Gastrocnemius medialis (tissue), 4 donors: ENCODE measurements around the gene ABCC8. TPM values are rescaled to one million over a fixed set of nuclear protein-coding genes. Genes with fewer than 3 reads are reported as not detected.

ENCODE experiments used
- ATAC-seq, 2 donors: fragments of 150-250 bp; one replicate each; pipeline ENCODE4 v1.9.1; 2016
- DNase-seq, 2 donors: peaks; one replicate each; pipeline ENCODE4 v3.0.0-alpha.2; 2019
- H3K27ac ChIP-seq, 4 donors: fragments of 200-600 bp; sonication (generic); 1 replicate in 1 of 4; 2 replicates in 3 of 4; pipeline ENCODE4 v1.5.1; 2016 to 2018; ENCODE audit warnings: mild to moderate bottlenecking in 2 of 4, moderate library complexity in 1 of 4
- H3K27me3 ChIP-seq, 3 donors: fragments of 200-600 bp; sonication (generic) in 2 of 3; 1 replicate in 1 of 3; 2 replicates in 2 of 3; pipeline versions ENCODE4 v1.5.1 to v1.6.0; 2016 to 2019; ENCODE audit warnings: mild to moderate bottlenecking in 1 of 3, moderate library complexity in 1 of 3
- H3K36me3 ChIP-seq, 2 donors: fragments of 200-600 bp; sonication (generic) in 1 of 2; one replicate each; pipeline ENCODE4 v1.5.1; 2017 to 2018
- H3K4me1 ChIP-seq, 2 donors: fragments of 200-600 bp; sonication (generic) in 1 of 2; one replicate each; pipeline ENCODE4 v1.5.1; 2016 to 2017; ENCODE audit warnings: mild to moderate bottlenecking in 2 of 2
- H3K4me3 ChIP-seq, 4 donors: fragments of 200-600 bp; sonication (generic) in 3 of 4; 1 replicate in 1 of 4; 2 replicates in 3 of 4; pipeline ENCODE4 v1.5.1; 2016 to 2019; ENCODE audit warnings: mild to moderate bottlenecking in 2 of 4
- H3K9me3 ChIP-seq, 3 donors: fragments of 200-600 bp; sonication (generic) in 2 of 3; 1 replicate in 1 of 3; 2 replicates in 2 of 3; pipeline ENCODE4 v1.5.1; 2016 to 2019
- POLR2A ChIP-seq, 2 donors: fragments of 450-650 bp; IDR thresholded peaks; one replicate each; pipeline ENCODE4 v1.6.1; 2017; ENCODE audit warnings: antibody characterized with exemption in 2 of 2, mild to moderate bottlenecking in 2 of 2, moderate library complexity in 2 of 2
- in situ Hi-C, 4 donors: fragments of 200-750 bp; cut with MboI; loops; one replicate each; pipeline versions ENCODE4 v1.15.0 to v1.8.0; 2017; ENCODE audit warnings: low sequenced_read_pairs in 4 of 4
- intact Hi-C: fragments of 100-400 bp; cut with DNase I; formaldehyde crosslinking; loops from one replicate; pipeline ENCODE4 v1.15.1; 2023; ENCODE audit warnings: low total_unique reads
- total RNA-seq, 4 donors: library from RNA; depleted of rRNA; stranded (reverse); fragments of >200 nt; gene quantifications; one replicate each; pipeline versions ENCODE4 v1.1.0 to v1.2.3, GENCODE V29; 2016
- TF ChIP-seq, protein P1 (sequence below), 5 experiments: fragments of 450-650 bp in 3 of 5; fragments of 200-600 bp in 2 of 5; sonication (generic) in 2 of 5; IDR thresholded peaks in 4 of 5; conservative IDR thresholded peaks in 1 of 5; 1 replicate in 4 of 5; 2 replicates in 1 of 5; pipeline ENCODE4 v1.5.1; 2016 to 2019; ENCODE audit warnings: antibody characterized with exemption in 5 of 5, mild to moderate bottlenecking in 3 of 5, moderate library complexity in 3 of 5

Gene ABCC8
- total RNA-seq, 4 donors from 2014 or later, result 0.33 to 4.0 (median 1.1) TPM

DNA sequence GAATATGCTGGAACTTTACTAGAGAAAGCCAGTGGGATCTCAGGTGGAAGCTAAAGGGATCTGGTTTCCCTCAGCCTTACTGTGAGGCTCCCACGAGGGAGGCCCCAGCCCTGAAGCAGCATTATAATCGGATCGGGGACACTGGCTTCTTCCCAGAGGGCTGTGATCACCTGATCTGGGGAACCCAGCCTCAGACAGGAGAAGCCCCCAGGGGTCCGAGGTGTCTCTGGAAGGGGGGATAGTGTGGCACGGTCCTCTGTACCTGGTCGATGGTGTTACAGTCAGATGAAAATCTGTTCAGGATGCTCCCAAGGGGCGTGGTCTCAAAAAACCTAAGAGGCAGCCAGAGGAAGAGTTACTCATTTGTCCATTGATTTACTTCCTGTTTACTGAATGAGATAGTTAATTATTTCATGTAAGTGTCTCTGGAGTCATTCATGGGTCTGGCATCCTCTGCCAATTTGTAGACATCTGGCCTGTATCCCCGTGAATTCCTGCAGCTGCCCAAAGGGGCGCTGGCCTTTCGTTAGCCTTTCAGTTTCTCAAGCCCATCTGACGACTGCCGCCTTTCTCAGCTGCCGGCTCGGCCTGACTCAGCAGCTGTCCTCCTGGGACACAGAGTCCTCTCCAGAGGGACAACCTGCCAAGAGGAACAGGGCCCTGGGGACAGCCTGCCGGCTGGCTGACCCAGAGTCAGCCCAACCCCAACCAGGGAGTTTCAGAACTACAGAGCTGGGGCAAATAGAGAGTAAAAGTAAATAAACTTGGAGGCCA, 71.2 kb downstream of the ABCC8 start:
- peak overlapping the region; percentile 9 to 27 (median 22) for H3K4me3 ChIP-seq
- intact Hi-C loops (loop anchor here (1.0 to 5.0 kb wide), 3 partner anchors 16 to 437 kb away; no protein-coding TSS in a partner anchor), in situ Hi-C loops (loop anchor here in 1 of 4 donors (25.0 kb wide), 1 partner anchor 432 kb away; no protein-coding TSS in a partner anchor)
- H3K4me1 ChIP-seq, result peaks cover 51 to 57% of the 10 kb centered on the region in 2 donors
- DNase-seq (peak; percentile 93 to 97), ATAC-seq (peak; percentile 73 to 77)
- peak; percentile 49 to 52 for TF ChIP-seq POLR2A (IDR thresholded peaks at IDR 0.05)
- TF ChIP-seq, protein P1, sequence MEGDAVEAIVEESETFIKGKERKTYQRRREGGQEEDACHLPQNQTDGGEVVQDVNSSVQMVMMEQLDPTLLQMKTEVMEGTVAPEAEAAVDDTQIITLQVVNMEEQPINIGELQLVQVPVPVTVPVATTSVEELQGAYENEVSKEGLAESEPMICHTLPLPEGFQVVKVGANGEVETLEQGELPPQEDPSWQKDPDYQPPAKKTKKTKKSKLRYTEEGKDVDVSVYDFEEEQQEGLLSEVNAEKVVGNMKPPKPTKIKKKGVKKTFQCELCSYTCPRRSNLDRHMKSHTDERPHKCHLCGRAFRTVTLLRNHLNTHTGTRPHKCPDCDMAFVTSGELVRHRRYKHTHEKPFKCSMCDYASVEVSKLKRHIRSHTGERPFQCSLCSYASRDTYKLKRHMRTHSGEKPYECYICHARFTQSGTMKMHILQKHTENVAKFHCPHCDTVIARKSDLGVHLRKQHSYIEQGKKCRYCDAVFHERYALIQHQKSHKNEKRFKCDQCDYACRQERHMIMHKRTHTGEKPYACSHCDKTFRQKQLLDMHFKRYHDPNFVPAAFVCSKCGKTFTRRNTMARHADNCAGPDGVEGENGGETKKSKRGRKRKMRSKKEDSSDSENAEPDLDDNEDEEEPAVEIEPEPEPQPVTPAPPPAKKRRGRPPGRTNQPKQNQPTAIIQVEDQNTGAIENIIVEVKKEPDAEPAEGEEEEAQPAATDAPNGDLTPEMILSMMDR (IDR thresholded peaks at IDR 0.05 in 4 of 5, conservative IDR thresholded peaks at IDR 0.05 in 1 of 5), result peak in 4 of 5 experiments; percentile 30 to 52 (median 42)
- H3K27ac ChIP-seq, result peak overlapping the region; percentile 85 to 96 (median 92)
- no peaks in the 10 kb centered on the region for H3K9me3 ChIP-seq
- H3K27me3 ChIP-seq, result no peaks in the 10 kb centered on the region
- H3K36me3 ChIP-seq, result no peaks in the 10 kb centered on the region

DNA sequence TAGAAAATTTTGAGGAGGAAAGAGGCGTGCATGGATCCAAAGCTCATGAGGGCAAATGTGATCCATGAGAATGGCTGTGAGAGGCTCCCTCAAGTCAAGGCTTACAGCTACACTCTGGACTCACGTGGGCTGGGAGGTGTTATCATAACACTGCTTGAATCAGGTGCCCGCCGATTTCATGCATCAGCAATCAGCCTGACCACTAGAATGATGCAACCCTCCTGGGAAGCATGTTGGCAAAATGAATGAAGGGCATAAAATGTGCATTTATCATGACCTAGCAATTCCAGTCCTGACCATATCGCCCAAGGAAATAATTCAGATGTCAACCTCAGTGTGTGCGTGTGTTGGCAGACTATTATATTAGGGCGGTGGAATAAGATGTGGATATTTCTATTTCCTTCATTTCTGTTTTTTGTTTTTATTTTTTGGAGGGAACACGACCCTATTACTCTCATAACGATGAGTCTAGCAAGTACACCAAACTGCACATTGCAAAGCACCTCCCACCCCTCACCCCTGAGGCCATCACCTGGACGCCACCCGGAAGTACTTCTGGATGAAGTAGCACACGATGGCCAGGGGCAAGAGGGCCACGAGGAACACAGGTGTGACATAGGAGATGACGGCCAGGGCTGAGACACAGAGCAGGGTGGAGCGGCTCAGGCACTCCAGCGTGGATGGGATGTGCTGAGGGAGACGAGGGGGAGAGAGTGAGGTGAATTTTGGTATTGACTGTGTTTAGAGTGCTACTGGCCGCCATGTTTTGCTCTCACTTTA, 72.5 kb downstream of the ABCC8 start:
- in situ Hi-C loops (loop anchor here in 1 of 4 donors (25.0 kb wide), 1 partner anchor 433 kb away; no protein-coding TSS in a partner anchor), intact Hi-C loops (no loop called here)
- H3K27me3 ChIP-seq, result no peaks in the 10 kb centered on the region
- ATAC-seq (no peak), DNase-seq (peak; percentile 52 to 74)
- no peaks in the 10 kb centered on the region for H3K36me3 ChIP-seq
- H3K9me3 ChIP-seq, result no peaks in the 10 kb centered on the region
- H3K4me1 ChIP-seq, result peaks cover 51 to 57% of the 10 kb centered on the region in 2 donors
- TF ChIP-seq POLR2A (IDR thresholded peaks at IDR 0.05), result peak in 1 of 2 donors; percentile 28
- TF ChIP-seq, protein P1 (IDR thresholded peaks at IDR 0.05 in 4 of 5, conservative IDR thresholded peaks at IDR 0.05 in 1 of 5), result no peak
- H3K4me3 ChIP-seq, result no peak overlapping the region
- H3K27ac ChIP-seq, result peak overlapping the region; percentile 85 to 96 (median 92)

DNA sequence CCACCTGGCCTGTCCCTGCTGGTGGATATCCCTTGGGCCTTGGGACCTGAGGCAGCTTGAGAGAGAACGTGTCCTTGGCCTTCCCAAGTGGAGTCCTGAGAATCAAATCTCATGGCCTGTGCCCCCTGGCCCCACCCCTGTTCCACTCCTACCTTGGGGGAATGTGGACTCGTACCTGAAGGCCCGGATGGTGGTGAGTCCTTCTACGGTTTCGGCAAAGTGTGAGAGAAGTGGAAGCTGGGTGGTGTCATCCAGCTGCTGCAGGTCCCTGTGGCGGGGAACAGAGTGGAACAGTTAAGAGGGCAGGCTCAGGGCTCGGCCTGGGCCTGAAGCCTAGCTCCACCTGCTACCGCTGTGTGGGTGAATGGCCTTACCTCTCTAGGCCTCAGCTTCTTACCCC, 74.2 kb downstream of the ABCC8 start:
- intact Hi-C loops (no loop called here), in situ Hi-C loops (loop anchor here in 1 of 4 donors (25.0 kb wide), 1 partner anchor 435 kb away; no protein-coding TSS in a partner anchor)
- DNase-seq, result no peak
- no peaks in the 10 kb centered on the region for H3K9me3 ChIP-seq
- no peak for ATAC-seq
- peaks cover 51 to 57% of the 10 kb centered on the region in 2 donors for H3K4me1 ChIP-seq
- H3K36me3 ChIP-seq, result no peaks in the 10 kb centered on the region
- no peak for TF ChIP-seq POLR2A (IDR thresholded peaks at IDR 0.05)
- TF ChIP-seq, protein P1 (IDR thresholded peaks at IDR 0.05 in 4 of 5, conservative IDR thresholded peaks at IDR 0.05 in 1 of 5), result no peak
- H3K27ac ChIP-seq, result peak overlapping the region; percentile 85 to 96 (median 92)
- H3K27me3 ChIP-seq, result no peaks in the 10 kb centered on the region
- H3K4me3 ChIP-seq, result no peak overlapping the region

DNA sequence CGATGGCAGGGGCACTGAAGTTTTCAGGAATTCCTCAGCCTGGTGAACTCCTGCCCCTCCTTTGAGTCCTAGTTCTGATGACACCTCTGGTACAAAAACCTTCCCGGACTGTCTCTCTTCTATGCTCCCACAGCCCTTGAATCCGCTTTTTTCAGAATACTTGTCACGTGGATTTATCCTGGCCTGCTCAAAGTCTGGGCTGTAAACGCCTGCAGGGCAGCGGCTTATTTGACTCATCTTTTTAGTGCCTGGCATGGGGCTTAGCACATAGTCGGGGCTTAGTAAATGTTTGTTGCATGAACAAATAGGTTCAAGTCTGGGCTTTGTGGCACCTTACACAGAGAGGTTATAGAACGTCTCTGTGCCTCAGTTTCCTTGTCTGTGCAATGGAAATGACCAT, 74.8 kb downstream of the ABCC8 start:
- DNase-seq, result peak; percentile 54 to 71
- Histone ChIP-seq H3K36me3 (no peaks in the 10 kb centered on the region), H3K27ac (peak overlapping the region; percentile 85 to 96 (median 92)), H3K27me3 (no peaks in the 10 kb centered on the region), H3K9me3 (no peaks in the 10 kb centered on the region), H3K4me3 (no peak overlapping the region), H3K4me1 (peaks cover 47 to 55% of the 10 kb centered on the region in 2 donors)
- intact Hi-C loops, result no loop called here
- in situ Hi-C loops, result loop anchor here in 1 of 4 donors (25.0 kb wide), 1 partner anchor 435 kb away; no protein-coding TSS in a partner anchor
- TF ChIP-seq, protein P1 (IDR thresholded peaks at IDR 0.05 in 4 of 5, conservative IDR thresholded peaks at IDR 0.05 in 1 of 5), result no peak
- no peak for TF ChIP-seq POLR2A (IDR thresholded peaks at IDR 0.05)
- peak; percentile 18 to 53 for ATAC-seq
